H54 (cell line): ENCODE measurements around the gene ANAPC7.
"Not testable (repeated sequence)": the region's sequence is repeated elsewhere in the genome, so short reads cannot be mapped to it uniquely, and the experiment has no call there.

Experiments
- DNase-seq: peaks from one replicate; pipeline ENCODE4 v3.0.0; 2011; ENCODE audit warnings: low spot score, mixed read lengths; ENCODE audit not compliant: insufficient read length
- FAIRE-seq: peaks from 3 replicates; lab custom pipeline; 2011; peaks lifted over from hg19 to GRCh38; lab: Jason Lieb, UNC
- POLR2A ChIP-seq: IDR thresholded peaks from 2 replicates; pipeline ENCODE4 v1.6.1; 2011; ENCODE audit warnings: low read depth, mild to moderate bottlenecking, low read length

ANAPC7 gene

DNA sequence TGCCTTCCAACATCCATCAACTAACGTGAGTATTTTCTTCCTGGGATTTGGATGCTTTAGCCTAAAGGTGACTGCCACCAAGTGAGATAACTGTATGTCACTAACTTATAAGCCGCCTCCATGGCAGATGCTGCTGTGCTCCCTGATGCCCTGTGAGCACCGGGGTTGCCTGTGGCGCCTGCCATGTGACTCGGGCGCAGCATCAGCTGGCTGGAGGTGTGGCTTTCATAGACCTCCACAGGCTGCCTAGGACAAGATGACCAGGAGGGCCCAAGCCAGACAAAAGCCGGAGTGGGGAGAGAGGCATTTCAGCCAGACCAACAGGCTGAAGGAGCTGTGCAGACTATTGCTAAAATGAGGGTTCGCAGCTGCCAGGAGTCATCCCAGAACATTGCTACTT, 55.7 kb downstream of the ANAPC7 start:
- TF ChIP-seq POLR2A, result no peak

DNA sequence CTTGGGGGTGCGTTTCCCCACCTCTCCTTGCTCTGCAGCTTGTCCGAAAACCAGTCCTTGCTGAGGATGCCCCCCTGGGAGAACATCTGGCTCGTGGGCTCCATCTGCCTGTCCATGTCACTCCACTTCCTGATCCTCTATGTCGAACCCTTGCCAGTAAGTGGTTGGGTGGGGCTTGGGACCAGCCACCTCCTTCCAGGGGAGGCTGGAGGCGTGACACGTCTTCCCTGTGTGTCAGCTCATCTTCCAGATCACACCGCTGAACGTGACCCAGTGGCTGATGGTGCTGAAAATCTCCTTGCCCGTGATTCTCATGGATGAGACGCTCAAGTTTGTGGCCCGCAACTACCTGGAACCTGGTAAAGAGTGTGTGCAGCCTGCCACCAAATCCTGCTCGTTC, 57.5 kb downstream of the ANAPC7 start:
- TF ChIP-seq POLR2A, result no peak
- DNase-seq (no peak), FAIRE-seq (no peak)

More for the DNA sequence above, 55.7 kb downstream of the ANAPC7 start:
- DNase-seq (no peak), FAIRE-seq (no peak)

DNA sequence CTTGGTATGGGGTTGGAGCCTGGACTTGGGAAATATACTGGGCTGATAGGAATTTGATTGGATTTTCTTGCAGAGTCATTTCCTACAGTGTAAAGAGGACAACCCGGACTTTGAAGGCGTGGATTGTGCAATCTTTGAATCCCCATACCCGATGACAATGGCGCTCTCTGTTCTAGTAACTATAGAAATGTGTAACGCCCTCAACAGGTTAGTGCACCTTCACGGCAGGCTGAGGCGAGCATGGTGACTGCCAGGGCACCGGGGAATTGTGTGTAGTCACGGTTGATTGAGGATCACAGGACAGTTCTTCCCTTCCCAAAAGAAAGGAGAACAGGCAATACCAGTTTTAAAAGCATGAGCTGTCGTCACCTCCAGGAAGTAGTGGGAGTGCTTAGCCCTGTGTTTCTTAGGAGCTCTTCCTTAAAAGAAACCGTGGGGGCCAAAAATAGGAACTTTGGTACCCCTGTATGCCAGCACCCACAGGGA, 58.3 kb downstream of the ANAPC7 start:
- no peak for FAIRE-seq
- TF ChIP-seq POLR2A, result no peak
- DNase-seq, result no peak

DNA sequence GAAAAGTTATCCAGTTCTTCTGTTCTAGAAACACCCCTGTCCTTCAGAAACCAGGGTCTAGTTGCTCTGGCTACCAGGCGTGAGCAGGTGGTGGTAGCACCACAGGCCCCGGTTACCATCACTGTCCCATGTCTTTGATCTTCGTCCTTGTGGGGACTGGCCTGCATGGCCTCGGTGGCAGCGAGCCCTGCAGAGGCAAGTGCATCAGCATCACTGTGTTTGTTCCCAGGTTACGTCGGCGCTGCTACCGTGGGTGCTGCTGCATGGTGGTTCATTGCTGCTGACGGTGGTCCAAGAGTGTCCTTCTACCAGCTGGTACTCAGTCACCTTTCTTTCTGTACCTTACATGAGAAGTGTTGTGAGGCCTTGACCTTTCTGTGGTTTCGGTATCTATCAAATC, 58.9 kb downstream of the ANAPC7 start:
- no peak for DNase-seq
- no peak for FAIRE-seq
- TF ChIP-seq POLR2A, result no peak

DNA sequence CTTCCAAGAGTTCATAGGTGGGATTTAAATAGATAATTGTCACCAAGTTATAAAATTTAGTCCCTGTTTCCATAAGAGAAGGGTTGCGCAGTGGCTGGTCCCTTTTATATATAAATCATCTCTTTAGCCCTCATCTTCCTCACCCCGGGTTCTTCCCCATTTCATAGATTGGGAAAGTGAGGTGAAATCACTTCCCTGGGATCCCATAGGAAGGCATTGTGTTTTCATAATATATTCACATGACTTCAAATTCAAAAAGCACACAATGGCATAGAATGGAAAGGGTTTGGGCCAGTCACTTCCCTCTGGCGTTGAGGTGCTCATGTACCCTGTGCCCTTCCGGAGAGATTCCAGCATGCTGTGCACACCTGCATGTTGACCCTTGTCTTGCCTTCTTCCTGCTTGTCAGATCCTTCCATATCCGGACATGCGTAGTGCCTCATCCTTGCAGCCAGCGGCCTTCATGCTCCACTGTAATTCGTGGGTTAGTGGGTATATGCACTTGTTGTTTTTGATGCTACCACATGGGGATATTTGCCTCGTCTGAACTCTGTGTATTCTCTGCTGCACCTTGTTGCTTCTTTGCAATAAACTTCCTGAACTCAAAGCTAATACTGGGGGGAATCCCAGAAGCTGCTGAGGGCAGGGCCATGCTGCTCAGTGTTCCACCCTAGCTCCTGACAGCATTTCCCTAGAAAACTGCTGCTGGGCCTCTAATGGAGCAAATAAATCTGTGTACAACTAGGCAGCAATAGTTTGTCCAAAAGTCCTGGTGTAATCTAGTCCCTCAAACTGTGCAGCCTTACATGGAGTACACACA, 59.6 kb downstream of the ANAPC7 start:
- DNase-seq (no peak), FAIRE-seq (no peak)
- TF ChIP-seq POLR2A, result no peak

DNA sequence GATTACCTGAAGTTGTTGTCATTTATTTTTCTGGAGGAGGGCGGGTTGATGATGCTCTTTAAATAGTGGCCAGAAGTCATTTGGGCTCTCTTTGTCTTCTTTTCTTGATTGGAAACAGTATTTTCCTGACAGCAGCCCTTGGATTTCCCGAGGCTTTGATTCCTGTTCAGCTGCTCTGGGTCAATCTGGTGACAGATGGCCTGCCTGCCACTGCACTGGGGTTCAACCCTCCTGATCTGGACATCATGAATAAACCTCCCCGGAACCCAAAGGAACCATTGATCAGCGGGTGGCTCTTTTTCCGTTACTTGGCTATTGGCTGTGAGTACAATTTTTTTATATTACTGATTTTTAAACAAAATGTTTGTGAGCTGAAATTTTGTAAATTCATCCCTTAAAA, 60.4 kb downstream of the ANAPC7 start:
- no peak for DNase-seq
- FAIRE-seq, result no peak
- no peak for TF ChIP-seq POLR2A

DNA sequence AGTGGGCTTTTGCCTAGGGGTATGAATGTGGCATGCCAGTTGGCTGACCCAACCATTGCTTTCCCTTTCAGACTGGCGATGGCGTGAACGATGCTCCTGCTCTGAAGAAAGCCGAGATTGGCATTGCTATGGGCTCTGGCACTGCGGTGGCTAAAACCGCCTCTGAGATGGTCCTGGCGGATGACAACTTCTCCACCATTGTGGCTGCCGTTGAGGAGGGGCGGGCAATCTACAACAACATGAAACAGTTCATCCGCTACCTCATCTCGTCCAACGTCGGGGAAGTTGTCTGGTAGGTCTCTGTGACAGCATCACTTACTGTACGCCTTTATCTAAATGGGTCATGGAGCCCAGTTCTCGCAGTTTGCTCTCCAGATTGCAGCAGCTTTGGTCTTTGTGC, 61.4 kb downstream of the ANAPC7 start:
- FAIRE-seq, result no peak
- no peak for TF ChIP-seq POLR2A
- no peak for DNase-seq

DNA sequence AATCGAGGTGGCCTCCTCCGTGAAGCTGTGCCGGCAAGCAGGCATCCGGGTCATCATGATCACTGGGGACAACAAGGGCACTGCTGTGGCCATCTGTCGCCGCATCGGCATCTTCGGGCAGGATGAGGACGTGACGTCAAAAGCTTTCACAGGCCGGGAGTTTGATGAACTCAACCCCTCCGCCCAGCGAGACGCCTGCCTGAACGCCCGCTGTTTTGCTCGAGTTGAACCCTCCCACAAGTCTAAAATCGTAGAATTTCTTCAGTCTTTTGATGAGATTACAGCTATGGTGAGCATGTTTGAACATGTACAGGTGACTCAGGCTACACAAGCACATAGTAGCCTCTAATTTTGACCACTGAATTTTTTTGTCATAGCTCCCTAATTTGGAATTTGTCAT, 62.8 kb downstream of the ANAPC7 start:
- TF ChIP-seq POLR2A, result no peak

DNA sequence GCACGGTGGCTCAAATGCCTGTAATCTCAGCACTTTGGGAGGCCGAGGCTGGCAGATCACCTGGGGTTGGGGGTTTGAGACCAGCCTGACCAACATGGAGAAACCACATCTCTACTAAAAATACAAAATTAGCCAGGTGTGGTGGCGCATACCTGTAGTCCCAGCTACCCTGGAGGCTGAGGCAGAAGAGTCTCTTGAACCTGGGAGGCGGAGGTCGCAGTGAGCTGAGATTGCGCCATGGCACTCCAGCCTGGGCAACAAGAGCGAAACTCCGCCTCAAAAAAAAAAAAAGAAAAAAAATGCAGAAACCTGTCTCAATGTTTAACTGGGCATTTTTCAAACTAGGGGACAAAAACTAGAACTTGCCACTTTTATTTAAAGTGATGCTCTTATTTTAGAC, 63.2 kb downstream of the ANAPC7 start:
- DNase-seq, FAIRE-seq: not testable (repeated sequence)

More for the DNA sequence above, 62.8 kb downstream of the ANAPC7 start:
- FAIRE-seq, result no peak
- DNase-seq, result no peak

DNA sequence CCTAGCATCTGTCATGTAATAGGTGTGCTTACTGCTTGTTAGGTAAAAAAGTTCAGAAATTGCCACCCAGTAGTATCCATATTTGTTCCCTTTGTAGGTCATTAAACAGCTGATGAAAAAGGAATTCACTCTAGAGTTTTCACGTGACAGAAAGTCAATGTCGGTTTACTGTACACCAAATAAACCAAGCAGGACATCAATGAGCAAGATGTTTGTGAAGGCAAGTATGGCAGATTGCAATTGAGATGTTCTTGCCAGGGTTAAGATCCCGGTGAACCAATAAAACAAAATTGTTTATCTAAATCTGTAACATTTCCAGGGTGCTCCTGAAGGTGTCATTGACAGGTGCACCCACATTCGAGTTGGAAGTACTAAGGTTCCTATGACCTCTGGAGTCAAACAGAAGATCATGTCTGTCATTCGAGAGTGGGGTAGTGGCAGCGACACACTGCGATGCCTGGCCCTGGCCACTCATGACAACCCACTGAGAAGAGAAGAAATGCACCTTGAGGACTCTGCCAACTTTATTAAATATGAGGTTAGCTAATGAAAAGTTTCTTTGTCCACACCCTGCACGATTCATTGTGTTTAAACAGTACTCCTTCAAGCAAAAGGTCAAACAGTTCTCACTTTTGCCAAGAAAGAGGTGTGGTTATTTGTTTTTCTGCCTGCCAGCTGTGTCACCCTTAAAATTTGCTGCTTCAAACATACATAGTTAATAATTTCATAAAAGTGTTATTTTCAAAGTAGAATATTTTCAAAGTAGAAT, 64.1 kb downstream of the ANAPC7 start:
- no peak for DNase-seq
- no peak for TF ChIP-seq POLR2A
- no peak for FAIRE-seq

DNA sequence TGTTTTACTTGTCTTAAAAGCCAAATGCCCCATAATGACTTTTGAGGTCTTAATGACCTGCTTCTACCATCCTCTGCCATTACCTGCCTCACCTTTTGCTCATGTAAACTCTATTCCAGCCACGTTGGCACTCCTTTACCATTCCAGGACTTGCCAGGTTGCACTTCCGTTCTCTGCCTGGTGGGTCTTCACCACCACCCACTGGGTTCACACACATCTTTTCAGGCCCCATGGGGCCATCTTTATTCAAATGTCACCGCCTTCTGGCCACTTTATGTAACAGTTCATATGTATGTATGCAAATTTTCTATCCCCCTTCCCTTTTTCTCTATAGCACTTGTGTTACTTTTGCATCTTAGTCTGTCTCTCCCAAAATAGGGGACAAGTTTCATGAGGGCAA, 64.8 kb downstream of the ANAPC7 start:
- FAIRE-seq (no peak), DNase-seq (no peak)
- TF ChIP-seq POLR2A, result no peak

DNA sequence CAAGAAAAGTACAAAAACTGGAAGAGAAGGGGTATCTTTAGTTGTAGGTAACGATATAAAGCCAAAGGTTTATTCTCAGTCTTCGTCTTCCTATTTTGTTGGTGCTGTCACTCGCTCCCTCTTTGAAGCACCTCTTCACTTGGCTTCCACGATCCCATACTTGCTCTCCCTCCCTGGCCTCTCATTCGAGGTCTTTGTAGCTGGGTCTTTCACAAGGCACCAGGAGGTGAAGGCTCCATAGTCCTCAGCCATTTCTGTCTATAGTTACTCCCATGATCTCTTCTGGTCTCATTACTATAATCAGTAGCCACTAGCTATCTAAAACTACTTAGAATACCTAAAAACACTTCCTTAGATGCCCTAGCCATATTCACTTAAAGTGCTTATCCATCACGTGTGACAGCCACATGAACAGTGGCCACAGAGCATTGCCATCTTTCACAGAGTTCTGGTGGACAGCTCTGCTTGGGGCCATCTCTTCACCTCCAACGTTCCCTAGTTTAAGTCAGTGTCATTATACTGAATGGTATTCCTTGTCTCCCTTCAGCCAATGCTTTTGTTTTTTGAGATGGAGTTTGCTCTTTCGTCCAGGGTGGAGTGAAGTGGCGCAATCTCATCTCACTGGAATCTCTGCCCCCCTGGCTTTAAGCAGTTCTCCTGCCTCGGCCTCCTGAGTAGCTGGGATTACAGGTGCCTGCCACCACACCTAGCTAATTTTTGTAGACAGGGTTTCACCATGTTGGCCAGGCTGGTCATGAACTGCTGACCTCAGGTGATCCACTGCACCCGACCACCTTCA, 65.4 kb downstream of the ANAPC7 start:
- TF ChIP-seq POLR2A, result no peak
- DNase-seq (no peak), FAIRE-seq (no peak)

DNA sequence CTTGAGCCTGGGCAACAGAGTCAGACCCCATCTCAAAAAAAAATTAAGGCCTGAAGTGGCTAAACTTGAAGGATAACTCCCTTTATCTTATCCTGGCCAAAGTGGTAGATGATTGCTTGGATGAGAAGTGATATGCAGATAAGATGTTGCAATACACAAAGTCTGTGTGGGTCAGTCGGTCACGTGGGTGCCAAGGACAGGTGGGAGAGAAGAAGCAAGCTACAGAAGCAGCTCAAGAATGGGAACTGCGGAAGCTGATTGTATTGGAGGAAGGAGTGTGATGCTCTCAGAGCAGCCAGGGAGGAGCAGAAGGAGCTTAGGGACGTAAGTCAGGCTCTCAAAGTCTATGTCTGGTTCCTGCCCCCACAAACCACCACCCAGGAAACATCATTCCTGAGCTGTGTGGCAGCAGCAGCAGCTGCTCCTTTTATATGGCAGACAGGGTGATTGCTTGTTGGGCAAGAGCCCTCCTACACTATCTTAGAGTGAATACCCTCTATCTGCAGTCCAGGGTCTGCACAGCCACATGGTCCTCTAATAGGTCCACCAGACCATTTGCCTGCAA, 67.9 kb downstream of the ANAPC7 start:
- FAIRE-seq, result no peak
- no peak for DNase-seq
- no peak for TF ChIP-seq POLR2A
